ENCODE measurements around the gene TJAP1.

The TJAP1 gene

GRCh38 chr6:43516697-43517504 lies 39.5 kb downstream of the TJAP1 start, which contains the start of the genes POLR1C and YIPF3 (continued):
- TF ChIP-seq HOXD13 (CRISPR knock-in tag; IDR thresholded peaks at IDR 0.05; ENCODE audit: borderline replicate concordance) (no peak), ZNF621 (tag by site-specific recombination; IDR thresholded peaks at IDR 0.05) (no peak), ZNF239 (tag by site-specific recombination; IDR thresholded peaks at IDR 0.05) (no peak), TSHZ1 (tag by site-specific recombination; IDR thresholded peaks at IDR 0.05; ENCODE audit: borderline replicate concordance) (no peak), ZNF76 (tag by site-specific recombination; IDR thresholded peaks at IDR 0.05; ENCODE audit: borderline replicate concordance, low read depth) (peak; percentile 61; the same call in 1 of the 2 replicates), ZNF202 (tag by site-specific recombination; IDR thresholded peaks at IDR 0.05; ENCODE audit: borderline replicate concordance) (no peak), PRDM2 (tag by site-specific recombination; IDR thresholded peaks at IDR 0.05; ENCODE audit: borderline replicate concordance) (no peak), ZIC2 (tag by site-specific recombination; IDR thresholded peaks at IDR 0.05) (no peak), ZNF629 (tag by site-specific recombination; IDR thresholded peaks at IDR 0.05) (peak; percentile 61), ZBTB48 (tag by site-specific recombination; IDR thresholded peaks at IDR 0.05) (no peak; the same call in 1 of the 2 replicates), ZNF366 (tag by site-specific recombination; conservative IDR thresholded peaks at IDR 0.05) (0 out of 2 replicates have a peak, but pooled peaks have one; percentile 30), ZNF37A (tag by site-specific recombination; IDR thresholded peaks at IDR 0.05) (no peak), ZBTB8A (tag by site-specific recombination; IDR thresholded peaks at IDR 0.05) (peak; percentile 79), PRDM1 (tag by site-specific recombination; IDR thresholded peaks at IDR 0.05) (no peak), ZNF654 (tag by site-specific recombination; IDR thresholded peaks at IDR 0.05; ENCODE audit: low read depth) (no peak), INSM2 (tag by site-specific recombination; IDR thresholded peaks at IDR 0.05) (peak; percentile 7; the same call in 1 of the 2 replicates), KLF1 (tag by site-specific recombination; IDR thresholded peaks at IDR 0.05) (no peak; the same call in 1 of the 2 replicates), ZBTB17 (tag by site-specific recombination; IDR thresholded peaks at IDR 0.05) (peak; percentile 38; the same call in 1 of the 2 replicates), ZNF335 (tag by site-specific recombination; conservative IDR thresholded peaks at IDR 0.05) (peak; percentile 82), OVOL3 (tag by site-specific recombination; IDR thresholded peaks at IDR 0.05) (0 out of 2 replicates have a peak, but pooled peaks have one; percentile 7), ZNF768 (tag by site-specific recombination; IDR thresholded peaks at IDR 0.05) (no peak; the same call in 1 of the 2 replicates), ZNF610 (tag by site-specific recombination; IDR thresholded peaks at IDR 0.05; ENCODE audit: borderline replicate concordance) (no peak), ZNF433 (tag by site-specific recombination; IDR thresholded peaks at IDR 0.05; ENCODE audit: low read depth) (no peak), PRDM4 (tag by site-specific recombination; IDR thresholded peaks at IDR 0.05) (peak; percentile 6; the same call in 1 of the 2 replicates)
